HuH-7.5 (cell line): ENCODE measurements around the gene IFNL2.
"Not testable (repeated sequence)": the region's sequence is repeated elsewhere in the genome, so short reads cannot be mapped to it uniquely, and the experiment has no call there.

Experiments used
- DNase-seq: peaks from one replicate; pipeline ENCODE4 v3.0.0; 2011; ENCODE audit warnings: low spot score

The IFNL2 gene

GRCh38 chr19:39253374-39254149 is 14.6 kb upstream of the IFNL2 start:
- no peak for DNase-seq

- DNase-seq, result no peak
Observed at GRCh38 chr19:39254531-39255345, 13.5 kb upstream of the IFNL2 start.

GRCh38 chr19:39257227-39257626 is 11.0 kb upstream of the IFNL2 start:
- no peak for DNase-seq

GRCh38 chr19:39261704-39262103 is 6.5 kb upstream of the IFNL2 start:
- no peak for DNase-seq

GRCh38 chr19:39262496-39262895 is 5.7 kb upstream of the IFNL2 start:
- DNase-seq, result no peak

- DNase-seq, result no peak
Observed at GRCh38 chr19:39263912-39264305, 4.3 kb upstream of the IFNL2 start.

GRCh38 chr19:39264306-39265290 is 3.6 kb upstream of the IFNL2 start:
- no peak for DNase-seq

GRCh38 chr19:39265321-39265916 is 2.8 kb upstream of the IFNL2 start:
- no peak for DNase-seq

- DNase-seq, result not testable (repeated sequence)
Observed at GRCh38 chr19:39268531-39269223, 481 bp downstream of the IFNL2 start.

- DNase-seq, result not testable (repeated sequence)
Observed at GRCh38 chr19:39269369-39269768, 1.2 kb downstream of the IFNL2 start.

GRCh38 chr19:39270036-39270871 is 2.1 kb downstream of the IFNL2 start:
- no peak for DNase-seq

- not testable (repeated sequence) for DNase-seq
Observed at GRCh38 chr19:39273859-39274258, 5.7 kb downstream of the IFNL2 start.

- no peak for DNase-seq
Observed at GRCh38 chr19:39275578-39275977, 7.4 kb downstream of the IFNL2 start.

GRCh38 chr19:39276740-39277139 is 8.5 kb downstream of the IFNL2 start:
- DNase-seq, result no peak

- DNase-seq, result peak; percentile 71
Observed at GRCh38 chr19:39277598-39277997, 9.4 kb downstream of the IFNL2 start.

- DNase-seq, result no peak
Observed at GRCh38 chr19:39282021-39282420, 13.8 kb downstream of the IFNL2 start.

- no peak for DNase-seq
Observed at GRCh38 chr19:39284032-39284431, 15.8 kb downstream of the IFNL2 start.

- DNase-seq, result no peak
Observed at GRCh38 chr19:39293394-39293793, 25.2 kb downstream of the IFNL2 start.

- no peak for DNase-seq
Observed at GRCh38 chr19:39296055-39296645, 28.0 kb downstream of the IFNL2 start, which contains the start of gene IFNL1. Gene IFNL1 (plus strand): TSS chr19:39296407. CDS start chr19:39296422, 15 bp downstream.

GRCh38 chr19:39296906-39297305 is 28.7 kb downstream of the IFNL2 start:
- DNase-seq, result no peak
